ENCODE measurements around the gene SHC2.
A peak's percentile ranks its signal among the peaks of the same experiment; 100 is the strongest.
"Not testable (repeated sequence)": the region's sequence is repeated elsewhere in the genome, so short reads cannot be mapped to it uniquely, and the experiment has no call there.

Gene SHC2

DNA sequence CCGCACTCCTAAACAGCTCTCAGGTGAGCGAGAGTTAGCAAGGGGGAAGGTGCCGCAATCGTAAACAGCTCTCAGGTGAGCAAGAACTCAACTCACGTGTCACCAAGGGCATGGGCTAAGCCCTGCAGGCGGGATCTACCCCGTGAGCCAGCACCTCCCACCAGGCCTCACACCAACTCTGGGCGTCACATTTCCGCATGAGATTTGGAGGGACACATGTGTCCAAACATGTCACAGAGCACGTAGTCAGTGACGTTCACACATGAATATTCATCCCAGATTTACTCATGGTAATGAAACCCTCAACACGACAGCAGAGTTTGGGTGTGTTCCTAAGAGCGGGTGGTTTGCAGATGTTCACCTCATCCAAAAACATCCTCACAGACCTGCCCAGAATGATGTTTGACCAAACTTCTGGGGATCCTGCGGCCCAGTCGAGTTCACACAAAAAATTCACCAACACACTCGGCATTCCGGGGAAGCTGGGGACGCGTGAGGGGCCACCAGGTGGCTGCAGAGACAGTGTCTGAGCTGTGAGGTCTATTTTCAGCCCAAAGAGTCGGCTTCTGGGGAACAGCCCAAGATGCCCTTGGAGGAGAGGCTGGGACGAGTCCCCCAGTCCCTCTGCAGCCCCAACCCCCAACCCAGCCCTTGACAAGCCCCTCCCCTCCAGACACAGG, 71.4 kb downstream of the SHC2 start:
- DNase-seq (ENCODE audit: low spot score), result no peak

DNA sequence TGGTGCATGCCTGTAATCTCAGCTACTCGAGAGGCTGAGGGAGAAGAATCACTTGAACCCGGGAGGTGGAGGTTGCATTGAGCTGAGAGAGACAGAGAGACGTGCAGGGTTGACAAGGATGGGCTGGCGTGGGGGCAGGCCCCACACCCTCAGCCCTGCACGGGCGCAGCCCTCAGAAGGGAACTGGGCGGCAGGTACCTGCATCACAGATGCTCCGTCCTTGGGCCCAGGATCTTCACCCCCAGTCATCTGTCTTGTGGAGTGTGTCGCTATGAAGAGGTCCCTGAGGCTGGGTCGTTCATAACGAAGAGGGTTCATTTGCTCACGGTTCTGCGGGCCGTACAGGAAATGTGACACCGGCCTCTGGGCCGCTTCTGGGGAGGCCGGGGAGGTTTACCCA, 72.1 kb downstream of the SHC2 start:
- no peak for DNase-seq (ENCODE audit: low spot score)

DNA sequence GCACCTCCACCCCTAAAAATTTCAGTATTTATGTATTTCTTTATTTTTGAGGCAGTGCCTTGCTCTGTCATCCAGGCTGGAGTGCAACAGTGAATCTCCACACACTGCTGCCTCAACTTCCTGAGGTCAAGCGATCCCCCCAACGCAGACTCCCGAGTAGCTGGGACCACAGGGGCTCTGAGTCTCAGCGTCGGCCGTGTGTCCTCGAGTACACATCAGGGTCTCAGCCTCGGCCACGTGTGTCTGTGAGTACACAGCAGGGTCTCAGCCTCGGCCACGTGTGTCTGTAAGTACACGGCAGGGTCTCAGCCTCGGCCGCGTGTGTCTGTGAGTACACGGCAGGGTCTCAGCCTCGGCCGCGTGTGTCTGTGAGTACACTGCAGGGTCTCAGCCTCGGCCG, 73.1 kb downstream of the SHC2 start:
- DNase-seq (ENCODE audit: low spot score), result no peak

DNA sequence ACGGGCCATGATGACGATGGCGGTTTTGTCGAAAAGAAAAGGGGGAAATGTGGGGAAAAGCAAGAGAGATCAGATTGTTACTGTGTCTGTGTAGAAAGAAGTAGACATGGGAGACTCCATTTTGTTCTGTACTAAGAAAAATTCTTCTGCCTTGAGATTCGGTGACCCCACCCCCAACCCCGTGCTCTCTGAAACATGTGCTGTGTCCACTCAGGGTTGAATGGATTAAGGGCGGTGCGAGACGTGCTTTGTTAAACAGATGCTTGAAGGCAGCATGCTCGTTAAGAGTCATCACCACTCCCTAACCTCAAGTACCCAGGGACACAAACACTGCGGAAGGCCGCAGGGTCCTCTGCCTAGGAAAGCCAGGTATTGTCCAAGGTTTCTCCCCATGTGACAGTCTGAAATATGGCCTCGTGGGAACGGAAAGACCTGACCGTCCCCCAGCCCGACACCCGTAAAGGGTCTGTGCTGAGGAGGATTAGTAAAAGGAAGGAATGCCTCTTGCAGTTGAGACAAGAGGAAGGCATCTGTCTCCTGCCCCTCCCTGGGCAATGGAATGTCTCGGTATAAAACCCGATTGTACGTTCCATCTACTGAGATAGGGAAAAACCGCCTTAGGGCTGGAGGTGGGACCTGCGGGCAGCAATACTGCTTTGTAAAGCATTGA, 74.1 kb downstream of the SHC2 start:
- not testable (repeated sequence) for DNase-seq (ENCODE audit: low spot score)

DNA sequence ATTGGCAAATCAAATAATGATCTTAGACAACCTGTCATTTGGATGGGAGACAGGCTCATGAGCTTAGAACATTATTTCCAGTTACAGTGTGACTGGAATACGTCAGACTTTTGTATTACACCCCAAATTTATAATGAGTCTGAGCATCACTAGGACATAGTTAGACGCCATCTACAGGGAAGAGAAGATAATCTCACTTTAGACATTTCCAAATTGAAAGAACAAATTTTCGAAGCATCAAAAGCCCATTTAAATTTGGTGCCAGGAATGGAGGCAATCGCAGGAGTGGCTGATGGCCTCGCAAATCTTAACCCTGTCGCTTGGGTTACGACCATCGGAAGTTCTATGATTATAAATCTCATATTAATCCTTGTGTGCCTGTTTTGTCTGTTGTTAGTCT, 74.6 kb downstream of the SHC2 start:
- DNase-seq (ENCODE audit: low spot score), result not testable (repeated sequence)

DNA sequence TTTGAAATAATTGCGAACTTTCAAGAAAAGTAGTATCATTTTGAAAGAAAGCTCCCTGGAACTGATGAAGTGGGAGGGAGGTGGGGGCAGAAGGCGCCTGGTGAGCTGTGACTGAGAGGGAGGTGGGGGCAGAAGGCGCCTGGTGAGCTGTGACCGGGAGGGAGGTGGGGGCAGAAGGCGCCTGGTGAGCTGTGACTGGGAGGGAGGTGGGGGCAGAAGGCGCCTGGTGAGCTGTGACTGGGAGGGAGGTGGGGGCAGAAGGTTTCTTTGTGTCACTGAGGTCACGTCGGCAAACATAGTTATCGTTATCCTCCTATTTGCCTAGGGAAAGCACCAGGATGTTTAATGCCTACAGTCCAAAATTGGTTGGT, 76.0 kb downstream of the SHC2 start:
- no peak for DNase-seq (ENCODE audit: low spot score)

DNA sequence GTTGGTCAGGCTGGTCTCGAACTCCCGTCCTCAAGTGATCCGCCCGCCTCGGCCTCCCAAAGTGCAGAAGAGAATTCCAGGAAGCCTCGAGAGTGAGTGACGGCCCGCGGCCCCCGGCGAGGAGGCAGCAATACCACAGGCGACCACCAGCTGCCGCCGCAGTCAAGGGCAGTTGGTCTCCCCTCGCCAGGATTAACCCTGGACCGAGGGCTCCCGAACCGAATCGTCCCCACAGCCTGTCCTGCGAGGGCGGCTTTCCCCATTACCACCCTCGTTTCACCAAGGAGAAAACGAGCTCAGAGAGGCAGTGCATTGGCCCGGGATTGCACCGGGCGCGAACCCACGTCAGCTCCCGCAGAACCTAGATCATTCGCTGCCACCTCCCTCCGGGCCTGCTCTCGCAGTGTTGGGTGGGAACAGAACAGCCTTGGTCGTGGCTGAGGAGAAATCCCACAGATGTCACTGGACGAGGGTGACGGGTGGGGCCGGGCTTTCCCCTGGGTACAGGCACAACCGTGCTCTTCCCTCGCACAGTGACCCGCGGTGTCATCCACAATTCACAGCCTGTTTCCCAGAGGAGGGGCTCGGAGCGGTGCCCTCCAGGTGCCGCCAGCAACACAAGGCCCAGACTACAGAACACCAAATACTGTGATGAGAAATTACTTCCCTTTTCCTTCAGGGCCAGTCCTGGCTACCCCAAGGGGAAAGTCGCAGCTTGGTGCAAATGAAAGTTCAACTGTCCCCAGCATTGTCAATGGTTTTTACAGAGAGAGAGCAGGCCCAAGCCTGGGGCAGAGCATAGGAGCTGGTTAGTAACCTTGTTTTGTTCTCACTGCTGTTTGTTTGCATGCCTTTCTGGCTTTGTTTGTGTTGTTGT, 76.7 kb downstream of the SHC2 start:
- DNase-seq (ENCODE audit: low spot score), result no peak

DNA sequence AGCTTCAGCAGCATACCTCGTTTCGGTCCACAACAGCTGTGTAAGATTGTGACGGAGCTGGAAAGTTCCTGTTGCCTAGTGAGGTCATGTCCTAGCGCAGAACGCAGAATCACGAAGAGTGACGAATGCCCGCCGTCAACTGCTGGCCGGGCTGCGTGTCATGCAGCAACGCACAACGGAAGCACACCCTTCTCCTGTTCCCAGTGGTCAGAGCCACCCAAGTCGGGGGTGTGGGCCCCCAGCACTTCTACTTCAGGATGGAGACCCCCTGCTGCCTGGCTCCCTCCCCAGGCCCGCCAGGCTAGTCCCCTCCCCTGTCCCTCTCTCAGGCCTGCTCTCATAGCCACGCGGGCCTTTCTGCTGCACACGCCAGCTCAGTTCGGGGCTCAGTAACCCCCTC, 77.8 kb downstream of the SHC2 start:
- no peak for DNase-seq (ENCODE audit: low spot score)

DNA sequence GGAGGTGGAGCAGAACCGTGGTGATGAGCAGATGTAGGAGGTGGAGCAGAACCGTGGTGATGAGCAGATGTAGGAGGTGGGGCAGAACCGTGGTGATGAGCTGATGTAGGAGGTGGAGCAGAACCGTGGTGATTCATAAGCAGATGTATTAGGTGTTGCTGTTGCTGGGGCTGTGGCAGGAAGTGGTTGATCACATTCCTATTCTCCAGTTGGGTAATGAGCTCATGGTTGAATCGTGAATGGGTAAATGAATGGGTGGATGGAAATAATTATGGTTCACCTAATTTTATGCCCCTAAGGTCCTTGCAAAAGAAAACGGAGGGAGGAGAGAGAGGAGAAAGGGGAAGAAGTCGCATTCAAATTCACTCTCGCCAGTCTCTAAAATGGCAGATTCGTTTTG, 78.3 kb downstream of the SHC2 start:
- DNase-seq (ENCODE audit: low spot score), result peak; percentile 67

DNA sequence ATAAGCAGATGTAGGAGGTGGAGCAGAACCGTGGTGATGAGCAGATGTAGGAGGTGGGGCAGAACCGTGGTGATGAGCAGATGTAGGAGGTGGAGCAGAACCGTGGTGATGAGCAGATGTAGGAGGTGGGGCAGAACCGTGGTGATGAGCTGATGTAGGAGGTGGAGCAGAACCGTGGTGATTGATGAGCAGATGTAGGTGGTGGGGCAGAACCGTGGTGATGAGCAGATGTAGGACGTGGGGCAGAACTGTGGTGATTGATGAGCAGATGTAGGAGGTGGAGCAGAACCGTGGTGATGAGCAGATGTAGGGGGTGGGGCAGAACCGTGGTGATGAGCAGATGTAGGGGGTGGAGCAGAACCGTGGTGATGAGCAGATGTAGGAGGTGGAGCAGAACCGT, 78.9 kb downstream of the SHC2 start:
- not testable (repeated sequence) for DNase-seq (ENCODE audit: low spot score)

DNA sequence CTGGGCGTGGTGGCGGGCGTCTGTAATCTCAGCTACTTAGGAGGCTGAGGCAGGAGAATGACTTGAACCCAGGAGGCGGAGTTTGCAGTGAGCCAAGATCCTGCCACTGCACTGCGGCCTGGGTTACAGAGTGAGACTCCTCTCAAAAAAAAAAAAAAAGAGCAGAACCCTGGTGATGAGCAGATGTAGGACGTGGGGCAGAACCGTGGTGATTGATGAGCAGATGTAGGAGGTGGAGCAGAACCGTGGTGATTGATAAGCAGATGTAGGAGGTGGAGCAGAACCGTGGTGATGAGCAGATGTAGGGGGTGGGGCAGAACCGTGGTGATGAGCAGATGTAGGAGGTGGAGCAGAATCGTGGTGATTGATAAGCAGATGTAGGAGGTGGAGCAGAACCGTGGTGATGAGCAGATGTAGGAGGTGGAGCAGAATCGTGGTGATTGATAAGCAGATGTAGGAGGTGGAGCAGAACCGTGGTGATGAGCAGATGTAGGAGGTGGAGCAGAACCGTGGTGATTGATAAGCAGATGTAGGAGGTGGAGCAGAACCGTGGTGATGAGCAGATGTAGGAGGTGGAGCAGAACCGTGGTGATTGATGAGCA, 80.1 kb downstream of the SHC2 start:
- DNase-seq (ENCODE audit: low spot score), result not testable (repeated sequence)

DNA sequence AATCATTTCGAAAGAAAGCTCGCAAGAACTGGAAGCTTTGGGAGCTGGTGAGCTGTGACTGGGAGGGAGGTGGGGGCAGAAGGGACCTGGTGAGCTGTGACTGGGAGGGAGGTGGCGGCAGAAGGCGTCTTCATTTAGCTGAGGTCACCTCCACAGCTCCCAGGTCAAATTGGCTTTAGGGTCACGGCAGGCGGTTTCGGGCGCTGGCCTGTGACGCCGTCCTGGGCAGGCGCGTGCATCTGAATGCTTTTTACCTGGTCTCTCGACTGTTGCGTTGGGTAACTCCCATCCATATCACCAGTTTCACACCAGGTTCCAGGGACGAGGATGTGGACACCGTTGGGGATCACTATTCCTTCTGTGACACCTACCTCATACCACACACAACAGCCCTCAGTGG, 81.0 kb downstream of the SHC2 start:
- DNase-seq (ENCODE audit: low spot score), result no peak

DNA sequence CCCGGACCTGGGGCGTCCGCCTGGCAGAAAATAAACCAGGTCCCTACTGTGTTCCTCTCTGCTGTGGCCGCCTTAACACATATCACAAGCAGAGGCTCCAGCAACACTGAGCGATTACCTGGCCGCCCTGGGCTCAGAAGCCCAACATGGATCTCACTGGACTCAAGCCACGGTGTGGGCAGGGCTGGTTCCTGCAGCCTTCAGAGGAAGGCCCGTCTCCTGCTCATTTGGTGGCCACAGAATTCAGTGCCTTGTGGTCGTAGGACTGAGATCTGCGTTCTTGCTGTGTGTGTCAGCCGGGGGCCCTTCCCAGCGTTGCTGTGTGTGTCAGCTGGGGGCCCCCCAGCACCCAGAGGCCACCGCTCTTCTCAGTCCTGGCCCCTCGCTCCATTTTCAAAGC, 82.1 kb downstream of the SHC2 start:
- DNase-seq (ENCODE audit: low spot score), result no peak

DNA sequence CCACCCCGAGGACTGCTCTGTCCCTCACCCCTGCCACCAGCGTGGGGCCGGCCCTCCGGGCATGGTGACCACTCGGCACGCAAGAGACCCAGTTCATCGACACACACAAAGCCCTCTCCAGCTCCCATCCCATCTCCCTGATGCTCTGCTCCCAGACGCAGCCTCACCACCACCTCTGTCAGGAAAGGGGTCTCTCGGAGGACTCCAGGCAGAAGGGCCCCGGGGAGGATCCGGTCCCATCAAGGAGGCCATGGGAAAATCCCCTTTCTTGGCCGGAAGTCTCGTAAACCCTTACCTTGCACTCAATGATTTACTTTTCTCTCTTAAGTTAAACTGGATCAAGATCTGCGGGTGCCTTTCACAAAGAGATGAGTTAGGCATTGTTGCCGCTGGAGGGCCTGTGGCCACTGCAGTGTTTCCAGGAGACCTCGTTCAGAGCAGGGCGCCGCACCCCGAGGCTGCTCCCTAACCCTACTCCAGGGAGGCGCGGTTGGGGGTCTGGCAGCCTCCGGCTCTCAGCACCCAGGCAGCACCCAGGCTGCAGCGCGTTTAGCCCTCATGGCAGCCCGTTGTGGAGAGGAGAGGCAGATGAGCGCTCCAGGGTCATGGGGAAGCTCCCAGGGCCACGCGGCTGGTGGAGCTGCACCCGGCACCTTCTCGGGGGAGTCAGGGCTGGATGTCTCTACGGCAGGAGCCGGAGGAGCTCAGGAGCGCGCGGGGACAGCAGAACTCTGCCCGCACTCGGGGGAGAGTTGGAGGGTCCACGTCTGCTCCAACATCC, 82.8 kb downstream of the SHC2 start:
- DNase-seq (ENCODE audit: low spot score), result no peak

DNA sequence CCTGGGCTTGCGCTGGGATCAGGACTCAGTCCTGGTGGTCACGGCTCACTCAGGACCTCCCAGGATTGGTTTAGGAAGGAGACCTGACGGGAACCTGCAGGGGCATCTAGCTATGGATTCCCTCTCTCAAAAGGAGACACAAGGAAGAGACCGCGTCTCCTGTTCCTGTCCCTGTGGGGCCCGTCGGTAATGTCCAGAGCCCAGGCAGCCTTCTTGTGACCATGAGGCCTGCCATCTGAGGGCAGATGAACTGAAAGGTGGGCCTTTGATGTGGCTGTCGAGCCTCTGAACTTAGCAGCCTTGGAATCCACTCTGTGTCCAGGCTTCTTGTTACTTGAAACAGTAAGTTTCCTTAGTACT, 84.7 kb downstream of the SHC2 start:
- no peak for DNase-seq (ENCODE audit: low spot score)

DNA sequence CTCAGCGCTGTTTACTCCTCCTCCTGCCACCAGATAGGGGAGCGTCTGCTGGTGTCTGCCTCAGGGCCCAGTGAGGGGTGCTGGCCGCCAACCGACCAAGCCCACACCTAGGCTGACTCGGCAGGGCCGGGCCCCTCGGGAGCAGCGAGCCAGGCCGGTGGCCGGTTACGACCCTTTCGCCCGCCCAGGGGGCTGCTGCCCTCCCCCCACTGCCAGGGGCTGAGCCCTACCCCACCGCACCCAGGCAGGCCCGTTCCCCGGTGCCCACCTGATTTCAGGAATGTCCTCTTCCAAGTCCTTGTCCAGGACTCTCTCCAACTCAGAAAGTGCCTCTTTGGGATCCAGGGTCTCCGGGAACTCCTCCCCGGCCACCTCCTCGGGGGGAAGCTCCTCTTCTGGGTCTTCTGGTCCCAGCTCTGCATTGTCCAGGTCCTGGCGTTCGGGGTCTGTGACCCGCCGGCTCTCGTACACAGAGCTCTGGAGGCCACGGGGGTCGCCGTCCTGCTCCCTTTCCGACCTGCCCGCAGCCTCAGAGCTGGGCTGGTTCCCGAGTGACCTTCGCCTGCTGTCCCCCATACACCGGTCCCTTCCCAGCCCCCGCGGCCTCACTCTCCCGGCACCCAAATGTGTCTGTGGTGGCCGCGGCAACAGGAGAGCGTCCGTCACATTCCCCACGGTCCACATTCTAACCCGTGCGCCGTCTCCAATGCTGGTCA, 85.3 kb downstream of the SHC2 start:
- DNase-seq (ENCODE audit: low spot score), result no peak

DNA sequence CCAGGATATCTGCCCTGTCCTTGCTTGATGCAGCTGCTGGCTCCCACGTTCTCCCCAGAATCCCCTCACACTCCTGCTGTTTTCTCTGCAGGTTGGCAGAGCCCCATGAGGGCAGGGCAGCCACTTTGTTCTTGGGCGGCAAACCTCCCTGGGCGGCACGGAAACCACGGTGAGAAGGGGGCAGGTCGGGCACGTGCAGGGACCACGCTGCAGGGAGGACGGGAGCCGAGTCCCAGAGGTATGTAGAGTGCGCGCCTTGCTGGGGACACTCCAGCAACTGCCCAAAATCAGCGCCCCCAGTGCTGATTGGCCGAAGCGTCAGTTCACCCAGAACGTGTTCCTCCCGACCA, 86.0 kb downstream of the SHC2 start:
- DNase-seq (ENCODE audit: low spot score), result no peak

DNA sequence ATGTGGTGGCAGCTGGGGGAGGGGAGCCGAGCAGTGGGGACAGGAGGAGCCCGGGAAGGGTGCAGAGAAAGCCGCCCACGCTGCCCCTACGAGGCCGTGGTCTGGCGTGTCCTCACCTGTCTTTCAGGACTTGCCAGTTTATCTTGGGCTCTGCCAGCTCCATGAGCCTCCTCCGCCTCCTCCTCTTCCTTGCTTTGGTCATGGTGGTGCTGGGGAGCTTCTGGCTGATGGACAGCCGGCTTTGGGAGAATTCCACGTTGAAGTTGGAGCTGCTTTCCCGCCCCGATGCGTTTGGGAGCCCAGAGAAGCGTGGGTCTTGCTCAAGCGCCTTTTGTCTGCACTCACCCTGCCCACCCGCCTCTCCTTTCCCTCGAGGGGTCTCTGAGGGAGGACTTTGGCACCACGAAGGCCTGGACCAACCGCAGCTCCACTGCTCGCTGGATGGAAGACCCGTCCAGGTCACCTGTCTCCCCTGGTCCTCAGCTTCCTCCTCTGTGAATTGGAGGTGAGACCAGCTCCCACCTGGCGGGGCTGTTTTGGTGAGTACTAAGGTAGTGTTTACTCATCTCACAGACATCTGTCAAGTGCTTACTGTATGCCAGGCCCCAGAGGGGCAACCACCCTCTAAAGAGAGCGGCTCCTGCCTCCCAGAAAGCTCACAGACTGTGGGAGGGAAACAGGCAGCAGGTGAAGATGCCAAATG, 86.5 kb downstream of the SHC2 start:
- DNase-seq (ENCODE audit: low spot score), result no peak

DNA sequence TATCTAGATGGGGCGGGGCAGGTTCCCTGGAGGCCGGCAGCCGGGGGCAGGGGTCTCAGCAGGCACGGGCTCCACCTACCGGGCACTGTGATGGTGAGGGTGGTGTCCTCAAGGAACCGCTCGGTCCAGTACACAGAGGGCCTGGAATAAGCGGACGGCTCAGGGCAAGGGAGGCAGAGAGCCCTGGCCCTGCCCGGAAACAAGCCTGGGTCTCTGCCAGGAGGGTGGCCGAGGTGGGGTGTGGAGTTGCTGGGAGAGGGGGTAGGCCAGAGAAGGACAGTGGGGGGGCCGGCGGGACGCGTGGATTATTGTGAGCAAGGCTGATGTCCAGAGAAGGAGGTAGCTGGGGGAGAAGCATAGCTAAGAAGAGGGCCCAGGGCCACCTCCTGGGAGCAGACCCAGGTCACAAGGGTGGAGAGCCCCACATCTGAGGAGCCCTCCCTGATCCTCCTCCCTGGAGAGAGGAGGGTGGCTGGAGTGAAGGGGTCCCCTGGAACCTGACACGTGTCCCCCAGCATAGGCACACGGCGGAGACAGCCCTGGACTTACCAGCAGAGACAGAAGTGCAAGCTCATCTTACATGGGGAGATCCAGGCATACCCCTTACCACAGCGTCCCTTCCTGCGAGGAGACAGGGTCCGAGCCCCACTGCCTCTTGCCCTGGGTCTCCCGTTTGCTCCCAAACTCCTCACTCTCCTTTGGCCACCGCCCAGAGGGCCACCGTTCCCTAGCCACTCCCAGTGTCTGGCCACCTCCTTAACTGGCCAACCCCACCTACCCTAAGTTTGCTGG, 87.2 kb downstream of the SHC2 start:
- no peak for DNase-seq (ENCODE audit: low spot score)

DNA sequence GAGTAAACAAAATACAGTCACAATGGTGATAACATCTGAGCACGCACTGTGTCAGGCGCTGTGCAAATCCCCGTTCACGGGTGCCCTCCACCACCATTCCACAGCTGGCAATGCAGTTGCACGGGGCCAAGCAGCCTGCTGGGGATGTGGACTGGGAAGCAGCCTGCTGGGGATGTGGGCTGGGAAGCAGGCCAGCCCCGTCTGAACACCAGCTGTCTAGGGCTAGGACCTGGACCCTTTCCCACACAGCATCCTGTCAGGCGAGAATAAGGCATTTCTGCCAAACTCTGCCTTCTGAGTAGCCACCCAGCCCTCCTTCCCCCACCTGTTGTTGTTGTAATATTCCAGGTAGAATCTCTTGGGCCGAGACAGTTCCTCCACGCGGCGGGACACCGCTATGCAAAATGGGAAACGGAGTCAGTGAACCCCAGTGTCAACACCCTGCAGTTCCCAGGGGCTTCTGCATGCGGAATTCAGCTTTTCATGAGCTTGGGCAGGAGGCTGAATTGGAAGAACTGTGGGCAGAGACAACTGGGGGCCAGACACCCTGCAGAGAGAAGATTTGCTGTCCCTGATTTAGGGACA, 88.4 kb downstream of the SHC2 start:
- no peak for DNase-seq (ENCODE audit: low spot score)
